Mesenchymal stem cell (in vitro differentiated cells and primary cell): ENCODE measurements around the gene SLC7A14.

Experiments used
- DNase-seq: peaks from one replicate; pipeline ENCODE4 v3.0.0-alpha.2; 2013
- H2AFZ ChIP-seq: one replicate; pipeline ENCODE4 v1.6.1; 2013; ENCODE audit warnings: low read depth, mild to moderate bottlenecking, control low read depth, inconsistent platforms, low read length, moderate library complexity
- H2AK5ac ChIP-seq: 2 replicates; pipeline ENCODE4 v1.6.1; 2013; ENCODE audit warnings: low read length, moderate library complexity, mild to moderate bottlenecking, inconsistent platforms; ENCODE audit not compliant: severe bottlenecking
- H2BK120ac ChIP-seq: one replicate; pipeline ENCODE4 v1.6.1; 2013; ENCODE audit warnings: low read depth, mild to moderate bottlenecking, inconsistent platforms, low read length, moderate library complexity
- H2BK12ac ChIP-seq, 2 experiments: one replicate each; pipeline ENCODE4 v1.6.1; 2013; ENCODE audit warnings: inconsistent platforms in 2 of 2, low read length in 2 of 2, mild to moderate bottlenecking in 2 of 2, moderate library complexity in 2 of 2, control low read depth in 1 of 2
- H2BK15ac ChIP-seq: one replicate; pipeline ENCODE4 v1.6.1; 2013; ENCODE audit warnings: mild to moderate bottlenecking, low read depth, inconsistent platforms; ENCODE audit not compliant: poor library complexity, severe bottlenecking
- H2BK5ac ChIP-seq: 2 replicates; pipeline ENCODE4 v1.6.1; 2013; ENCODE audit warnings: low read depth, mild to moderate bottlenecking, low read length, control low read depth, inconsistent platforms; ENCODE audit not compliant: poor library complexity, severe bottlenecking
- H3K14ac ChIP-seq, 2 experiments: one replicate each; pipeline ENCODE4 v1.6.1; 2013; ENCODE audit warnings: inconsistent platforms in 2 of 2, low read length in 2 of 2, control low read depth in 1 of 2, mild to moderate bottlenecking in 1 of 2, moderate library complexity in 1 of 2
- H3K18ac ChIP-seq, 2 experiments: one replicate each; pipeline ENCODE4 v1.6.1; 2013; ENCODE audit warnings: inconsistent platforms in 2 of 2, low read length in 2 of 2, control low read depth in 1 of 2, low read depth in 1 of 2, mild to moderate bottlenecking in 1 of 2
- H3K23ac ChIP-seq, 2 experiments: one replicate each; pipeline ENCODE4 v1.6.1; 2013; ENCODE audit warnings: inconsistent platforms in 2 of 2, low read length in 2 of 2, mild to moderate bottlenecking in 2 of 2, moderate library complexity in 2 of 2, control low read depth in 1 of 2
- H3K27ac ChIP-seq: 2 replicates; pipeline ENCODE4 v1.5.1; 2013; ENCODE audit warnings: mild to moderate bottlenecking, moderate library complexity, low read length, control low read depth, inconsistent platforms; ENCODE audit not compliant: poor library complexity, severe bottlenecking
- H3K27me3 ChIP-seq, 2 experiments: 2 replicates each; pipeline versions ENCODE4 v1.6.1 to v1.7.0; 2013; ENCODE audit warnings: low read length in 2 of 2, mild to moderate bottlenecking in 2 of 2, moderate library complexity in 2 of 2, control low read depth in 1 of 2, inconsistent platforms in 1 of 2; ENCODE audit not compliant: control insufficient read depth in 1 of 2, insufficient read depth in 1 of 2
- H3K36me3 ChIP-seq, 2 experiments: 2 replicates each; pipeline versions ENCODE4 v1.6.1 to v1.7.0; 2013; ENCODE audit warnings: low read length in 2 of 2, control low read depth in 1 of 2, inconsistent platforms in 1 of 2, low read depth in 1 of 2, mild to moderate bottlenecking in 1 of 2; ENCODE audit not compliant: insufficient read depth in 2 of 2, control insufficient read depth in 1 of 2
- H3K4ac ChIP-seq, 2 experiments: one replicate each; pipeline ENCODE4 v1.6.1; 2013; ENCODE audit warnings: inconsistent platforms in 2 of 2, low read length in 2 of 2, mild to moderate bottlenecking in 2 of 2, moderate library complexity in 2 of 2, control low read depth in 1 of 2, low read depth in 1 of 2
- H3K4me1 ChIP-seq: 2 replicates; pipeline ENCODE4 v1.6.1; 2013; ENCODE audit warnings: low read depth, low read length, control low read depth; ENCODE audit not compliant: control insufficient read depth, insufficient read depth
- H3K4me2 ChIP-seq: 2 replicates; pipeline ENCODE4 v1.6.1; 2013; ENCODE audit warnings: low read length, mild to moderate bottlenecking, inconsistent platforms; ENCODE audit not compliant: poor library complexity, severe bottlenecking
- H3K4me3 ChIP-seq, 2 experiments: 2 replicates each; pipeline versions ENCODE4 v1.5.1 to v1.7.0; 2013; ENCODE audit warnings: low read length in 2 of 2, mild to moderate bottlenecking in 2 of 2, control low read depth in 1 of 2, low read depth in 1 of 2; ENCODE audit not compliant: insufficient read depth in 1 of 2
- H3K79me1 ChIP-seq: replicated peaks from 2 replicates; pipeline ENCODE4 v1.6.1; 2013; ENCODE audit warnings: mild to moderate bottlenecking, control low read depth, low read length, inconsistent platforms; ENCODE audit not compliant: poor library complexity, severe bottlenecking
- H3K9ac ChIP-seq: 2 replicates; pipeline ENCODE4 v1.7.0; 2013; ENCODE audit warnings: mild to moderate bottlenecking, low read length, moderate library complexity
- H3K9me3 ChIP-seq: 2 replicates; pipeline ENCODE4 v1.7.0; 2013; ENCODE audit warnings: mild to moderate bottlenecking, low read length; ENCODE audit not compliant: control insufficient read depth
- H4K8ac ChIP-seq: one replicate; pipeline ENCODE4 v1.6.1; 2013; ENCODE audit warnings: inconsistent platforms, mild to moderate bottlenecking, low read length, moderate library complexity
- H4K91ac ChIP-seq: one replicate; pipeline ENCODE4 v1.6.1; 2013; ENCODE audit warnings: mild to moderate bottlenecking, low read length, inconsistent platforms
- WGBS: methylation state at CpG from one replicate; pipeline ENCODE4 v1.1.7; 2013; ENCODE audit warnings: mixed read lengths; 5-methylcytosine and 5-hydroxymethylcytosine counted together

The SLC7A14 gene

DNA sequence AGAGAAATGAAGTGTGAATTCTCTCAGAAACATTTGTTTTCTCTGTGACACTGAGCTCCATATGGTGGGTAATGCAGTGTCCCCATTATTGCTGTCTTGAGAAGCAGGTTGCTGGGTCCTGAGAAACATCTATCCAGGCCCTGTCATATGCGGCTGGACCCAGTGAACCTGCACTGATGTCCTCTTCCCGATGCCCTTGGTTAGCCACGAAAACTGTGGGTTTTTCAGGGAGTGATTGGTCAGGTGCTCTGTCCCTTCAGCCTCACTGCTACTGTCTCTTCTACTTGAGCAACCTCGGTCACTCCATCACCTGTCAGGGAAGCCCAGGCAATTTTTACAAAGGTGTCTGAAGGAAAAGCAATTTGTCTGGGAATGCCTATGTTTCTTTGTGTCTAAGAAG lies 77.0 kb downstream of the SLC7A14 start:
- no peak overlapping the region for H4K91ac ChIP-seq
- no peak overlapping the region for H3K14ac ChIP-seq
- no peak for DNase-seq
- no peaks in the 10 kb centered on the region for H3K27me3 ChIP-seq
- no peak overlapping the region for H2BK5ac ChIP-seq
- no peak overlapping the region for H3K18ac ChIP-seq
- no peak overlapping the region for H4K8ac ChIP-seq
- no peak overlapping the region for H2AFZ ChIP-seq
- no peak overlapping the region for H2AK5ac ChIP-seq
- no peaks in the 10 kb centered on the region for H3K79me1 ChIP-seq
- H3K4me1 ChIP-seq, result peaks cover 4% of the 10 kb centered on the region
- H3K36me3 ChIP-seq, result peaks cover 0 to 14% of the 10 kb centered on the region in 2 experiments
- no peak overlapping the region for H3K27ac ChIP-seq
- no peak overlapping the region for H2BK12ac ChIP-seq
- H3K4me2 ChIP-seq, result no peak overlapping the region
- 96% methylated on average over 3 of the region's 4 CpGs for WGBS
- no peak overlapping the region for H3K23ac ChIP-seq
- H3K9ac ChIP-seq, result no peak overlapping the region
- H2BK15ac ChIP-seq, result no peak overlapping the region
- H2BK120ac ChIP-seq, result no peak overlapping the region
- H3K9me3 ChIP-seq, result no peaks in the 10 kb centered on the region
- H3K4me3 ChIP-seq, result no peak overlapping the region
- H3K4ac ChIP-seq, result no peak overlapping the region

DNA sequence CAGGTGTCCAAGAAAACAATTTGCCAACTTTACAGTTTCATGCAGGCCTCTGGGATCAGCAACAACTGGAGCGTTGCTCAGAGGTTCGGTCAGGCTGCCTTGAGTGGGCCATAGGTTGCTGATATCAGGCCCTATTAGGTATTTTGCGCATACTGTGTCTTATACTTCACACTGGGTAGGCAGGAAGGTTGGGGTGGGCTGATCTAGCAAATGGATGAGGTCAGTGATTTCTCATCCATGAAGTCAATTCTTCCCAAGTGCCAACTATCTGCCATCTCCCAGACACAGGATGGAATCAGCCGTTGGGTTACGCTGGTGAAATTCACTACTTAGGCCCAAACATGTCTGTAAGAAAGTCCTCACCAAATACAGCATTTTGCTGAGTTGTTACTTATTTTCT lies 77.6 kb downstream of the SLC7A14 start:
- Histone ChIP-seq H4K91ac (no peak overlapping the region), H3K14ac (no peak overlapping the region), H2BK5ac (no peak overlapping the region), H3K36me3 (peaks cover 0 to 14% of the 10 kb centered on the region in 2 experiments), H3K4me2 (no peak overlapping the region), H3K9ac (no peak overlapping the region), H3K23ac (no peak overlapping the region), H3K9me3 (no peaks in the 10 kb centered on the region), H3K4me1 (peaks cover 4% of the 10 kb centered on the region), H4K8ac (no peak overlapping the region), H3K18ac (no peak overlapping the region), H3K79me1 (no peaks in the 10 kb centered on the region), H2BK15ac (no peak overlapping the region), H3K4ac (no peak overlapping the region), H2AFZ (no peak overlapping the region), H2AK5ac (no peak overlapping the region), H3K27ac (no peak overlapping the region), H2BK12ac (no peak overlapping the region), H2BK120ac (no peak overlapping the region), H3K4me3 (no peak overlapping the region), H3K27me3 (no peaks in the 10 kb centered on the region)
- 98% methylated on average over 5 of the region's 5 CpGs for WGBS
- no peak for DNase-seq

DNA sequence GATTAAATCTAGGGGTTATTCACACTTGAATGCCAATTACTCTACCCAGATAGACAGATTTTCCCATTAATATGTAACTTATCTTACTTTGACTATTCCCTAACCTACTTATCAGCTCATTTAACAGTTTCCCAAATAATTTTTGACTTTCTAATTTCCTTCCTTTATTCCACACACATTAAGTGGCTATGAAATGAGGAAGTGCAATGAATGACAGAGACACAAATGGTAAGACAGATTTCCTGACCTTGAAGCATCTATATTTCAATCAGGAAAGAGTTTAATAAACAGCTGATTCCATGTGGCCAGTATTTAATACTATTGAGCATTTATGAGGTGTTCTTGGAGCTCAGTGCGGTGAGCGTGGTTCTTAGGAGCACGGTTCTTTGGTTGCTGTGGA lies 78.8 kb downstream of the SLC7A14 start:
- H2AFZ ChIP-seq, result no peak overlapping the region
- H2BK120ac ChIP-seq, result peak overlapping the region; percentile 77
- no peaks in the 10 kb centered on the region for H3K27me3 ChIP-seq
- H3K9ac ChIP-seq, result peak overlapping the region; percentile 73
- H3K4me2 ChIP-seq, result no peak overlapping the region
- H3K36me3 ChIP-seq, result peaks cover 0 to 14% of the 10 kb centered on the region in 2 experiments
- no peak overlapping the region for H3K23ac ChIP-seq
- H3K4ac ChIP-seq, result no peak overlapping the region
- peak overlapping the region; percentile 13 to 84 for H3K18ac ChIP-seq
- no peaks in the 10 kb centered on the region for H3K79me1 ChIP-seq
- peak overlapping the region; percentile 91 for H2AK5ac ChIP-seq
- peak overlapping the region; percentile 82 for H2BK15ac ChIP-seq
- H4K91ac ChIP-seq, result no peak overlapping the region
- no peak overlapping the region for H2BK5ac ChIP-seq
- 94% methylated on average over 3 of the region's 3 CpGs for WGBS
- H3K14ac ChIP-seq, result no peak overlapping the region
- H3K9me3 ChIP-seq, result no peaks in the 10 kb centered on the region
- DNase-seq, result no peak
- no peak overlapping the region for H3K4me3 ChIP-seq
- H2BK12ac ChIP-seq, result no peak overlapping the region
- H3K27ac ChIP-seq, result peak overlapping the region; percentile 48
- H4K8ac ChIP-seq, result peak overlapping the region; percentile 7
- H3K4me1 ChIP-seq, result peaks cover 4% of the 10 kb centered on the region

DNA sequence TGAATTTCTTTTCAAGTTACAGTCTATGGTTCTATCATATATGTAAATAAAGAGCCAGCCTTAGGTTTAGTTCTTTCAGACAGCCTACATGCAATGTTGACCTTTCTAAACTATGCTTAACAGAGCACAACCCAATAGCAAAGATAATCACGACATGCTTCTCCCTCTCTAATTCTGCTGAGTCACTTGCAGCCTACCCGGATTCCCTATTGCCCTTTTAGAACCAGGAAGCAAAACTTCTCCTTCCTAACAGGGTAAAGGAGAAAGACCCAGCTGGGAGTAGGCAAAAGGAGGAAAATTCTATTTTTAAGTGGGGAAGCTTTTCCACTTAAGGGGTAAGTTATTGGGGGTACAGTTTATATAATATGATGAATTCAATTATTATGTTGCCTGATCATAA lies 79.3 kb downstream of the SLC7A14 start:
- no peak overlapping the region for H3K4ac ChIP-seq
- H4K8ac ChIP-seq, result no peak overlapping the region
- H3K23ac ChIP-seq, result no peak overlapping the region
- H3K27me3 ChIP-seq, result no peaks in the 10 kb centered on the region
- no peak overlapping the region for H2BK5ac ChIP-seq
- no peak overlapping the region for H2AFZ ChIP-seq
- no peak overlapping the region for H2BK120ac ChIP-seq
- H2BK12ac ChIP-seq, result no peak overlapping the region
- WGBS, result 0% methylated on average over 2 of the region's 2 CpGs
- H4K91ac ChIP-seq, result no peak overlapping the region
- peak overlapping the region; percentile 73 for H3K9ac ChIP-seq
- DNase-seq, result peak; percentile 73
- no peak overlapping the region for H3K4me3 ChIP-seq
- no peaks in the 10 kb centered on the region for H3K79me1 ChIP-seq
- no peaks in the 10 kb centered on the region for H3K9me3 ChIP-seq
- no peak overlapping the region for H3K14ac ChIP-seq
- H2BK15ac ChIP-seq, result no peak overlapping the region
- H3K4me1 ChIP-seq, result peaks cover 4% of the 10 kb centered on the region
- peak overlapping the region; percentile 48 for H3K27ac ChIP-seq
- no peak overlapping the region for H2AK5ac ChIP-seq
- H3K18ac ChIP-seq, result no peak overlapping the region
- no peak overlapping the region for H3K4me2 ChIP-seq
- peaks cover 0 to 14% of the 10 kb centered on the region in 2 experiments for H3K36me3 ChIP-seq
